Endothelial cell (in vitro differentiated cells): ENCODE measurements around the gene IQGAP1. TPM values are rescaled to one million over a fixed set of nuclear protein-coding genes. Genes with fewer than 3 reads are reported as not detected.

Source experiments
- DNase-seq: peaks from one replicate; pipeline ENCODE4 v3.0.0; 2021; ENCODE audit warnings: low spot score
- H3K27ac Mint-ChIP-seq: one replicate; pipeline ENCODE4 v1.8.0; 2021; ENCODE audit warnings: mixed read lengths, inconsistent platforms; ENCODE audit not compliant: unreplicated experiment
- H3K27me3 Mint-ChIP-seq: one replicate; pipeline ENCODE4 v1.8.0; 2021; ENCODE audit warnings: mild to moderate bottlenecking, moderate library complexity, mixed read lengths, inconsistent platforms; ENCODE audit not compliant: unreplicated experiment
- H3K36me3 Mint-ChIP-seq: one replicate; pipeline ENCODE4 v1.8.0; 2021; ENCODE audit warnings: mild to moderate bottlenecking, low read depth, mixed read lengths, inconsistent platforms; ENCODE audit not compliant: unreplicated experiment
- H3K4me1 Mint-ChIP-seq: one replicate; pipeline ENCODE4 v1.8.0; 2021; ENCODE audit warnings: mild to moderate bottlenecking, mixed read lengths, inconsistent platforms; ENCODE audit not compliant: unreplicated experiment
- H3K4me3 Mint-ChIP-seq: one replicate; pipeline ENCODE4 v1.8.0; 2021; ENCODE audit warnings: mild to moderate bottlenecking, mixed read lengths, inconsistent platforms; ENCODE audit not compliant: unreplicated experiment
- H3K9me3 Mint-ChIP-seq: one replicate; pipeline ENCODE4 v1.8.0; 2021; ENCODE audit warnings: mixed read lengths, inconsistent platforms; ENCODE audit not compliant: unreplicated experiment
- total RNA-seq: library from RNA; stranded (reverse); fragmentation: NEBNext Ultra II Directional; extraction: Animal tissue kit (Norgen Biotek cat#: 25700); gene quantifications from one replicate; pipeline ENCODE4 v1.2.1, GENCODE V29; 2021; ENCODE audit not compliant: unreplicated experiment
- TF ChIP-seq, protein P1 (sequence below): fragments of 200-600 bp; sonication (generic); IDR thresholded peaks from one replicate; pipeline ENCODE4 v1.5.0; 2021; ENCODE audit warnings: antibody characterized with exemption; ENCODE audit not compliant: unreplicated experiment

The IQGAP1 gene
- total RNA-seq, 1 donor from 2014 or later = 86.4 TPM

DNA sequence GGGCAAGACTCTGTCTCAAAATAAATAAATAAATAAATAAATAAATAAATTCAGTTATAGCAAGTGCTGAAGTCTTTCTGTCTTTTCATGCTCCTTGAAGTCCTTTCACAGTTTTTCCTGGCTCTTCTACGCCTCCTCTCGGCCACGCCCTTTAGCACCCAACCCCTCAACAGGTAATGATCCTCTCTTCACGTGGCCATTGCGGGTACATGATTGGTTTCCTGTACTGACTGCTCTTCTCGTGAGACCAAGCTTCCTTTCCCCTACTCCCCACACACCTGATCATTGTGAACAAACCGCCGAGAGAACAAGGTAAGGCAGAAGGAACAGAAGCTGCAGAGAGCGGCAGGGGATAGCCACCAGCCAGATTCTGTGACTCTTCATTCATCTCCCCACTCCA is 38.2 kb upstream of the IQGAP1 start:
- no peaks in the 10 kb centered on the region for H3K9me3 Mint-ChIP-seq
- TF ChIP-seq, protein P1, sequence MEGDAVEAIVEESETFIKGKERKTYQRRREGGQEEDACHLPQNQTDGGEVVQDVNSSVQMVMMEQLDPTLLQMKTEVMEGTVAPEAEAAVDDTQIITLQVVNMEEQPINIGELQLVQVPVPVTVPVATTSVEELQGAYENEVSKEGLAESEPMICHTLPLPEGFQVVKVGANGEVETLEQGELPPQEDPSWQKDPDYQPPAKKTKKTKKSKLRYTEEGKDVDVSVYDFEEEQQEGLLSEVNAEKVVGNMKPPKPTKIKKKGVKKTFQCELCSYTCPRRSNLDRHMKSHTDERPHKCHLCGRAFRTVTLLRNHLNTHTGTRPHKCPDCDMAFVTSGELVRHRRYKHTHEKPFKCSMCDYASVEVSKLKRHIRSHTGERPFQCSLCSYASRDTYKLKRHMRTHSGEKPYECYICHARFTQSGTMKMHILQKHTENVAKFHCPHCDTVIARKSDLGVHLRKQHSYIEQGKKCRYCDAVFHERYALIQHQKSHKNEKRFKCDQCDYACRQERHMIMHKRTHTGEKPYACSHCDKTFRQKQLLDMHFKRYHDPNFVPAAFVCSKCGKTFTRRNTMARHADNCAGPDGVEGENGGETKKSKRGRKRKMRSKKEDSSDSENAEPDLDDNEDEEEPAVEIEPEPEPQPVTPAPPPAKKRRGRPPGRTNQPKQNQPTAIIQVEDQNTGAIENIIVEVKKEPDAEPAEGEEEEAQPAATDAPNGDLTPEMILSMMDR = no peak
- H3K27me3 Mint-ChIP-seq = no peaks in the 10 kb centered on the region
- no peaks in the 10 kb centered on the region for H3K36me3 Mint-ChIP-seq
- H3K4me3 Mint-ChIP-seq = no peak overlapping the region
- no peak overlapping the region for H3K27ac Mint-ChIP-seq
- no peaks in the 10 kb centered on the region for H3K4me1 Mint-ChIP-seq
- DNase-seq = no peak

DNA sequence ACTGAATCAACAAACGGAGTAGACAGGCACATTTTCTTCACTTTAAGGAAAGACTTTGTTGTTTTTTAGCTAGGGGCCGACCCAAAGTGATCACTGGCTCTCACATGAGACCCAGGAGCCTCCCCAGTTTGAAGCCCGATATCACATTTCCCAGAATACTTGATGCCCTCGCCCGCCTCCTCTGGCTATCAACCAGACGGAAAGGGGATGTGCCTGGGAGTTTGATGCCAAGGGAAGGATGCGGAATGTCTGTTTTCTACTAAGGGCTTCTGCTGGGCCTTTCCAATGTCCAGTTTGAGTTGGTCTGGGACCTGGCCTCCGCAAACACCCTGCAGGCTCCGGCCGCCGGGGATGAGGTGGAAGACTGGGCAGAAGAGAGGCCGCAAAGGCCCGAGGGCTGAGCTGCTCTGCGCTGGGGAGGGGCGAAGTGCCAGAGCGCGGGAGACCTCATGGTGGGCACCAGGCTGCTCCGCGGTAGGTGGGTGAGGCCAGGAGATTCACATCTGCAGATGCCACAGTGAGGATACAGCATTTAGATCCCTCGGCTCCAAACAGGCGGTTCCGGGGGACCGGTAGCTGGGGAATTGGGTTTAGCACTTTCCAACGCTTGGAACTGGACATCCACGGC is 36.4 kb upstream of the IQGAP1 start:
- Mint-ChIP-seq H3K36me3 (no peaks in the 10 kb centered on the region), H3K4me3 (peak overlapping the region; percentile 90), H3K27ac (no peak overlapping the region), H3K9me3 (no peaks in the 10 kb centered on the region), H3K4me1 (no peaks in the 10 kb centered on the region), H3K27me3 (no peaks in the 10 kb centered on the region)
- TF ChIP-seq, protein P1 = no peak
- no peak for DNase-seq

DNA sequence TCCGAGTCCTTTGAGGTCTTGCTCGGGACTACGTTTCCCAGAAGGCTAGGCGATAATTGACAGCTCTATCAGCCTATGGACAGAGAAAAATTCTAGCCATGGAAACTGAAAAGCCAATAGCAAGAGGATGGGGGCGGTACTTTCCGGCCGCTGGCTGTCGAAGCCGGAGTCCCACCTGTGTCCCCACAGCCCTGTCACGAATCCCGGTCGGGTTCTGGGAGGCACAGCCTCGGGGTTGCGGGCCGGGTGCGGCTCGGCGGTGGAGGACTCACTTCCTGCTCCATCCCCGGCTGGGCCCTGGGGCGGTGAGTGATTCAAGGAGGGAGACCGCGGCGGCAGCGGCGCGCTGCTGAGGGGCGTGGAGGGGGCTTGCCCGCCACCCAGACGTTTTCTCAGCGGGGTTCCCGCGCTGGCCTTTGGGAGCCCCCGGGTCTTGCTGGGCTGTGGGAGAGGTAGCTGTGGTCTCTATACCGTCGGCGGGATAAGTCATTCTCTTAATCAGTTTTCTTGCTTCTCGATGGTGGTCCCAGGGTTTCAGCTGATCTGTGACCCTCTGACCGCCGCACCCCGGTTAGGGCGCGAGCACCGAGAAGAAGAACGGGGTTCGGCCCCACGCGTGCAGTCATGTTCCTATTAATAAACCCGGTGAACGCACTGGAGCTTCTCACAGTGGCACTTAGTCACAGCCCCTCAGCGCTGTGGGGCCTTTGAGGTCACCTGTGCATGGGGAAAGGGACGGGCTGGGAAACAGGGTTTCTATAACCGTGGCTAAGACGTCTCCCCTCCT is 35.7 kb upstream of the IQGAP1 start, which contains the start of gene ZNF774:
Gene ZNF774, plus strand, starts transcription at position 178 of the 787 bp plus-strand sequence. CDS start 2,377 bp downstream, outside the sequence.
- H3K36me3 Mint-ChIP-seq = no peaks in the 10 kb centered on the region
- H3K4me1 Mint-ChIP-seq = no peaks in the 10 kb centered on the region
- H3K27ac Mint-ChIP-seq = no peak within 1 kb of the TSS
- peak; percentile 87 for DNase-seq
- TF ChIP-seq, protein P1 = no peak
- H3K9me3 Mint-ChIP-seq = no peaks in the 10 kb centered on the region
- H3K4me3 Mint-ChIP-seq = peak within 1 kb of the TSS; percentile 90
- H3K27me3 Mint-ChIP-seq = no peaks in the 10 kb centered on the region

DNA sequence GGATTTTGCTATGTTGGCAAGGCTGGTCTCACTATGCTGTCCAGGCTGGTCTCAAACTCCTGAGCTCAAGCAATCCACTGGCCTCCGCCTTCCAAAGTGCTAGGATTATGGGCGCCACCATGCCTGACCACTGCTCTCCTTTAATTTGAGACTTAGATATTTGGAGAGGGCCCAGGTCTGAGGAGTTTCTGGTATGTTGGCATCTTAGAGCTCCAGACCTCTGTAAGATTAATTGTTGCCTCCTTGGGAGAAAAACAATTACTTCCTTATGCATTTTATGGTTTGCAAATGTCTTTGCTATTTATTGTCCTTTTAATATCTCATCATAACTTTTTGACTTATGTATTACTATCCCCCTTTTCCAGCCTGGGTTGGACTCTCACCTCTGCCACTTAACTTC is 33.1 kb upstream of the IQGAP1 start:
- no peak overlapping the region for H3K27ac Mint-ChIP-seq
- H3K36me3 Mint-ChIP-seq = no peaks in the 10 kb centered on the region
- H3K9me3 Mint-ChIP-seq = no peaks in the 10 kb centered on the region
- H3K4me3 Mint-ChIP-seq = no peak overlapping the region
- H3K4me1 Mint-ChIP-seq = no peaks in the 10 kb centered on the region
- peaks cover under 1% of the 10 kb centered on the region for H3K27me3 Mint-ChIP-seq
- TF ChIP-seq, protein P1 = no peak
- no peak for DNase-seq
